H1 (cell line): ENCODE measurements around the gene MEGF9. TPM values are rescaled to one million over a fixed set of nuclear protein-coding genes. Genes with fewer than 3 reads are reported as not detected.

Experiments
- CTCF ChIA-PET: fragments of 300-600 bp; sonication (Branson Sonifier 250); formaldehyde crosslinking; loops from one replicate; lab custom pipeline; 2021; ENCODE audit not compliant: partially characterized antibody; lab: Charles Lee
- POLR2A ChIA-PET: fragments of 300-600 bp; sonication (Branson Sonifier 250); formaldehyde crosslinking; loops from one replicate; lab custom pipeline; 2021; ENCODE audit warnings: inconsistent platforms; ENCODE audit not compliant: partially characterized antibody; lab: Charles Lee
- DNase-seq, 2 experiments: peaks; one replicate each; pipeline versions ENCODE4 v3.0.0 to v3.0.0-alpha.2; 2010 to 2022; ENCODE audit warnings: low spot score in 2 of 2, low read depth in 1 of 2, mixed read lengths in 1 of 2
- FAIRE-seq: peaks from 2 replicates; lab custom pipeline; 2011; peaks lifted over from hg19 to GRCh38; lab: Jason Lieb, UNC
- H2AFZ ChIP-seq: 2 replicates; pipeline ENCODE4 v1.8.1; 2012; ENCODE audit warnings: low read length, inconsistent platforms
- H2AK5ac ChIP-seq: 2 replicates; pipeline ENCODE4 v1.6.1; 2013; ENCODE audit warnings: low read depth, low read length
- H2BK120ac ChIP-seq: replicated peaks from 2 replicates; pipeline ENCODE3; 2013; ENCODE audit warnings: low read depth, low read length, inconsistent platforms
- H2BK12ac ChIP-seq: 2 replicates; pipeline ENCODE4 v1.6.1; 2013; ENCODE audit warnings: low read depth, low read length
- H2BK15ac ChIP-seq: 2 replicates; pipeline ENCODE4 v1.6.1; 2013; ENCODE audit warnings: low read length
- H2BK20ac ChIP-seq: 2 replicates; pipeline ENCODE4 v1.6.1; 2013; ENCODE audit warnings: low read length
- H2BK5ac ChIP-seq: 2 replicates; pipeline ENCODE4 v1.6.1; 2013; ENCODE audit warnings: low read depth, low read length
- H3K14ac ChIP-seq: 2 replicates; pipeline ENCODE4 v1.6.1; 2013; ENCODE audit warnings: inconsistent platforms; ENCODE audit not compliant: insufficient read length
- H3K18ac ChIP-seq: 2 replicates; pipeline ENCODE4 v1.6.1; 2013; ENCODE audit warnings: low read length; ENCODE audit errors: extremely low read depth
- H3K23ac ChIP-seq: 2 replicates; pipeline ENCODE4 v1.6.1; 2013; ENCODE audit warnings: inconsistent platforms; ENCODE audit not compliant: insufficient read length
- H3K23me2 ChIP-seq: 2 replicates; pipeline ENCODE4 v1.6.1; 2013; ENCODE audit warnings: low read depth, low read length
- H3K27ac ChIP-seq: 2 replicates; pipeline ENCODE4 v1.6.1; 2011; ENCODE audit warnings: low read depth, low read length, inconsistent platforms
- H3K27me3 ChIP-seq, 4 experiments: replicated peaks in 1 of 4; 1 replicate in 1 of 4; 2 replicates in 3 of 4; pipeline versions ENCODE4 v1.6.1 to v1.8.1; 2011 to 2013; ENCODE audit warnings: low read length in 3 of 4, mild to moderate bottlenecking in 3 of 4, inconsistent platforms in 2 of 4, mixed read lengths in 2 of 4, moderate library complexity in 1 of 4; ENCODE audit not compliant: control insufficient read depth in 3 of 4, insufficient read depth in 3 of 4; ENCODE audit errors: extremely low read depth in 1 of 4
- H3K36me3 ChIP-seq, 4 experiments: 2 replicates each; pipeline versions ENCODE4 v1.6.1 to v1.8.1; 2011 to 2013; ENCODE audit warnings: mild to moderate bottlenecking in 4 of 4, low read length in 3 of 4, moderate library complexity in 2 of 4, control low read depth in 1 of 4, inconsistent platforms in 1 of 4; ENCODE audit not compliant: insufficient read depth in 4 of 4, control insufficient read depth in 2 of 4
- H3K4ac ChIP-seq: replicated peaks from 2 replicates; pipeline ENCODE3; 2013; ENCODE audit warnings: low read length, low read depth, mixed read lengths, inconsistent platforms; ENCODE audit not compliant: insufficient read length
- H3K4me1 ChIP-seq, 4 experiments: replicated peaks in 1 of 4; 1 replicate in 1 of 4; 2 replicates in 3 of 4; pipeline versions ENCODE4 v1.6.1 to v1.8.1; 2011 to 2013; ENCODE audit warnings: low read length in 3 of 4, inconsistent platforms in 2 of 4, mixed read lengths in 1 of 4; ENCODE audit not compliant: insufficient read depth in 4 of 4, control insufficient read depth in 3 of 4
- H3K4me2 ChIP-seq, 2 experiments: 2 replicates each; pipeline versions ENCODE4 v1.6.1 to v1.8.1; 2011 to 2013; ENCODE audit warnings: low read depth in 2 of 2, low read length in 2 of 2, control low read depth in 1 of 2, inconsistent platforms in 1 of 2, mild to moderate bottlenecking in 1 of 2; ENCODE audit not compliant: insufficient read depth in 1 of 2
- H3K4me3 ChIP-seq, 4 experiments: fragments of 200-600, 300-600 bp in 1 of 4; sonication (generic), shearing (Covaris generic), sonication (Bioruptor Twin) in 1 of 4; 2 replicates each; pipeline versions ENCODE4 v1.5.1 to v1.8.1; 2011 to 2016; ENCODE audit warnings: low read length in 4 of 4, low read depth in 3 of 4, control low read depth in 2 of 4, inconsistent platforms in 2 of 4, mild to moderate bottlenecking in 2 of 4, mixed read lengths in 1 of 4, moderate library complexity in 1 of 4; ENCODE audit not compliant: insufficient read depth in 2 of 4; ENCODE audit errors: extremely low read depth in 1 of 4
- H3K56ac ChIP-seq: replicated peaks from 2 replicates; pipeline ENCODE3; 2013; ENCODE audit warnings: low read depth, mild to moderate bottlenecking, mixed read lengths, low read length, inconsistent platforms; ENCODE audit not compliant: insufficient read length
- H3K79me1 ChIP-seq: 2 replicates; pipeline ENCODE4 v1.6.1; 2013; ENCODE audit warnings: low read depth, low read length, control low read depth
- H3K79me2 ChIP-seq, 2 experiments: 2 replicates each; pipeline versions ENCODE4 v1.6.1 to v1.8.1; 2012 to 2013; ENCODE audit warnings: low read length in 2 of 2, mild to moderate bottlenecking in 2 of 2, inconsistent platforms in 1 of 2; ENCODE audit not compliant: insufficient read depth in 2 of 2, control insufficient read depth in 1 of 2
- H3K9ac ChIP-seq, 4 experiments: replicated peaks in 1 of 4; 1 replicate in 1 of 4; 2 replicates in 3 of 4; pipeline versions ENCODE4 v1.6.1 to v1.8.1; 2011 to 2013; ENCODE audit warnings: low read depth in 3 of 4, low read length in 3 of 4, control low read depth in 2 of 4, mild to moderate bottlenecking in 2 of 4, moderate library complexity in 2 of 4, inconsistent platforms in 1 of 4; ENCODE audit errors: extremely low read depth in 1 of 4
- H3K9me3 ChIP-seq, 2 experiments: 2 replicates each; pipeline versions ENCODE4 v1.6.1 to v1.8.1; 2012 to 2013; ENCODE audit warnings: mild to moderate bottlenecking in 2 of 2, moderate library complexity in 2 of 2, control low read depth in 1 of 2, inconsistent platforms in 1 of 2, low read depth in 1 of 2, low read length in 1 of 2, mixed read lengths in 1 of 2; ENCODE audit not compliant: insufficient read depth in 2 of 2
- H4K20me1 ChIP-seq, 2 experiments: replicated peaks in 1 of 2; 2 replicates each; pipeline versions ENCODE3 to v1.8.1; 2011 to 2013; ENCODE audit warnings: inconsistent platforms in 2 of 2, low read length in 2 of 2, mild to moderate bottlenecking in 1 of 2; ENCODE audit not compliant: insufficient read depth in 2 of 2, control insufficient read depth in 1 of 2
- H4K5ac ChIP-seq: 2 replicates; pipeline ENCODE4 v1.6.1; 2013; ENCODE audit warnings: low read length, low read depth, mixed read lengths, inconsistent platforms; ENCODE audit not compliant: insufficient read length
- H4K8ac ChIP-seq: 2 replicates; pipeline ENCODE4 v1.8.0; 2013; ENCODE audit warnings: mild to moderate bottlenecking, moderate library complexity, low read length, inconsistent platforms; ENCODE audit not compliant: insufficient read depth; ENCODE audit errors: extremely low read depth
- H4K91ac ChIP-seq: replicated peaks from 2 replicates; pipeline ENCODE3; 2013; ENCODE audit warnings: low read length, mixed read lengths, inconsistent platforms; ENCODE audit not compliant: insufficient read length
- ASH2L ChIP-seq: fragments of 200-600, 300-600 bp; sonication (generic); IDR thresholded peaks from one replicate; pipeline ENCODE4 v1.7.1; 2017; ENCODE audit warnings: low read length
- BRCA1 ChIP-seq: IDR thresholded peaks from 2 replicates; pipeline ENCODE4 v1.6.1; 2012; ENCODE audit warnings: low read depth, low read length, improper control_type of control experiment
- CBX8 ChIP-seq: fragments of 300-800, 300-1000 bp; sonication (generic); IDR thresholded peaks from 2 replicates; pipeline ENCODE4 v1.7.1; 2016; ENCODE audit warnings: low read depth, low read length, borderline replicate concordance
- CTBP2 ChIP-seq: IDR thresholded peaks from 2 replicates; pipeline ENCODE4 v1.7.0; 2011; ENCODE audit warnings: borderline replicate concordance, mild to moderate bottlenecking, moderate library complexity, mixed read lengths, low read length; ENCODE audit not compliant: insufficient read depth, insufficient read length
- FOSL1 ChIP-seq: IDR thresholded peaks from 2 replicates; pipeline ENCODE4 v1.6.1; 2011; ENCODE audit warnings: mild to moderate bottlenecking, low read depth, low read length, moderate library complexity; ENCODE audit not compliant: insufficient read depth
- GABPA ChIP-seq: IDR thresholded peaks from 2 replicates; pipeline ENCODE4 v1.6.1; 2011; ENCODE audit warnings: mild to moderate bottlenecking, low read length, moderate library complexity, borderline replicate concordance; ENCODE audit not compliant: insufficient read depth
- JUND ChIP-seq: IDR thresholded peaks from 2 replicates; pipeline ENCODE4 v1.6.1; 2011; ENCODE audit warnings: mild to moderate bottlenecking, improper control_type of control experiment, low read length
- NRF1 ChIP-seq: IDR thresholded peaks from 2 replicates; pipeline ENCODE4 v1.6.1; 2011; ENCODE audit warnings: mild to moderate bottlenecking, low read depth, low read length, improper control_type of control experiment
- RNF2 ChIP-seq: fragments of 200-900, 300-1000 bp; sonication (generic); IDR thresholded peaks from 2 replicates; pipeline ENCODE4 v1.7.1; 2016; ENCODE audit warnings: borderline replicate concordance, low read depth, mild to moderate bottlenecking, antibody characterized with exemption, low read length; ENCODE audit not compliant: poor library complexity, severe bottlenecking; ENCODE audit errors: missing control alignments
- SP1 ChIP-seq: IDR thresholded peaks from 2 replicates; pipeline ENCODE4 v1.6.1; 2011; ENCODE audit warnings: low read depth, low read length
- SP2 ChIP-seq: IDR thresholded peaks from 2 replicates; pipeline ENCODE4 v1.6.1; 2012; ENCODE audit warnings: mild to moderate bottlenecking, low read length, inconsistent platforms
- YY1 ChIP-seq: IDR thresholded peaks from 2 replicates; pipeline ENCODE4 v1.6.1; 2011; ENCODE audit warnings: low read depth, mild to moderate bottlenecking, low read length
- WGBS, 2 experiments: shearing (Covaris generic) in 1 of 2; methylation state at CpG; one replicate each; pipeline versions ENCODE4 v1.1.6 to v1.1.7; 2013 to 2015; ENCODE audit warnings: low lambda C conversion rate in 2 of 2, mixed read lengths in 2 of 2, inconsistent platforms in 1 of 2, low coverage in 1 of 2, missing lambda C conversion rate in 1 of 2; ENCODE audit not compliant: insufficient replicate concordance in 2 of 2, insufficient coverage in 1 of 2, insufficient read length in 1 of 2; ENCODE audit errors: extremely low coverage in 1 of 2, missing lambda C conversion rate in 1 of 2; 5-methylcytosine and 5-hydroxymethylcytosine counted together
- polyA plus RNA-seq, 7 experiments: library from polyadenylated mRNA; depleted of rRNA in 3 of 7; stranded (reverse) in 5 of 7; unstranded in 2 of 7; fragments of >200 nt in 5 of 7; fragments of 200-250 nt in 2 of 7; gene quantifications; 1 replicate in 5 of 7; 2 replicates in 1 of 7; 4 replicates in 1 of 7; pipeline versions ENCODE4 v1.2.1 to v1.2.3, GENCODE V29; 2011 to 2013; ENCODE audit warnings: missing spikeins in 2 of 7, mixed read lengths in 2 of 7
- total RNA-seq: library from RNA; stranded (reverse); fragmentation: NEBNext Ultra II Directional; extraction: Animal tissue kit (Norgen Biotek cat#: 25700); gene quantifications from 2 replicates; pipeline ENCODE4 v1.2.1, GENCODE V29; 2021
- TF ChIP-seq, protein P1 (sequence below): IDR thresholded peaks from 2 replicates; pipeline ENCODE4 v1.6.1; 2011; ENCODE audit warnings: low read length, improper control_type of control experiment

MEGF9 gene
- total and polyA plus RNA-seq, 2 of the 8 experiments (the other 6 are each of a cell fraction or from before 2014, with no cell fraction given) = 0.45 to 1.8 TPM

GRCh38 chr9:120676767-120677402 lies 37.4 kb downstream of the MEGF9 start:
- H3K9ac ChIP-seq = no peak overlapping the region
- no peaks in the 10 kb centered on the region for H3K4me1 ChIP-seq
- H2BK120ac ChIP-seq = no peak overlapping the region
- FAIRE-seq (no peak), DNase-seq (no peak)
- no peak overlapping the region for H4K8ac ChIP-seq
- H3K23ac ChIP-seq = no peak overlapping the region
- no peak overlapping the region for H3K4me3 ChIP-seq
- no peaks in the 10 kb centered on the region for H3K79me2 ChIP-seq
- no peak overlapping the region for H3K27ac ChIP-seq
- no peak overlapping the region for H3K4me2 ChIP-seq
- H4K20me1 ChIP-seq = peaks cover 0 to 2% of the 10 kb centered on the region in 2 experiments
- H3K9me3 ChIP-seq = no peaks in the 10 kb centered on the region
- no peaks in the 10 kb centered on the region for H3K23me2 ChIP-seq
- ChIA-PET CTCF (no interaction called here), POLR2A (no interaction called here)
- 86% methylated on average over 12 of the region's 12 CpGs; no CpG with 5 or more reads in 1 of the 2 experiments for WGBS, 2 experiments
- no peak overlapping the region for H2AFZ ChIP-seq
- H2AK5ac ChIP-seq = no peak overlapping the region
- no peak overlapping the region for H3K18ac ChIP-seq
- no peak overlapping the region for H3K56ac ChIP-seq
- no peak overlapping the region for H4K91ac ChIP-seq
- H2BK20ac ChIP-seq = no peak overlapping the region
- H2BK5ac ChIP-seq = no peak overlapping the region
- H2BK15ac ChIP-seq = no peak overlapping the region
- no peaks in the 10 kb centered on the region for H3K79me1 ChIP-seq
- H3K27me3 ChIP-seq = no peaks in the 10 kb centered on the region
- H3K4ac ChIP-seq = no peak overlapping the region
- H2BK12ac ChIP-seq = no peak overlapping the region
- no peak overlapping the region for H3K14ac ChIP-seq
- H4K5ac ChIP-seq = no peak overlapping the region
- H3K36me3 ChIP-seq = no peaks in the 10 kb centered on the region
- TF ChIP-seq YY1 (no peak), BRCA1 (no peak), JUND (no peak), ASH2L (no peak), NRF1 (no peak), SP2 (no peak), GABPA (no peak), CBX8 (no peak), FOSL1 (no peak), CTBP2 (no peak), SP1 (no peak), RNF2 (no peak)
- TF ChIP-seq, protein P1, sequence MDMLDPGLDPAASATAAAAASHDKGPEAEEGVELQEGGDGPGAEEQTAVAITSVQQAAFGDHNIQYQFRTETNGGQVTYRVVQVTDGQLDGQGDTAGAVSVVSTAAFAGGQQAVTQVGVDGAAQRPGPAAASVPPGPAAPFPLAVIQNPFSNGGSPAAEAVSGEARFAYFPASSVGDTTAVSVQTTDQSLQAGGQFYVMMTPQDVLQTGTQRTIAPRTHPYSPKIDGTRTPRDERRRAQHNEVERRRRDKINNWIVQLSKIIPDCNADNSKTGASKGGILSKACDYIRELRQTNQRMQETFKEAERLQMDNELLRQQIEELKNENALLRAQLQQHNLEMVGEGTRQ = no peak
